B cell (primary cell): ENCODE data around the gene THEMIS2.

Source experiments
- CTCF ChIP-seq: fragments of 200-600 bp; IDR thresholded peaks from one replicate; pipeline ENCODE4 v1.8.0; 2022; ENCODE audit warnings: antibody characterized with exemption, mild to moderate bottlenecking
- EZH2 ChIP-seq: IDR thresholded peaks from 2 replicates; pipeline ENCODE4 v1.6.1; 2012; ENCODE audit warnings: borderline replicate concordance, low read depth, mild to moderate bottlenecking, moderate library complexity, low read length; ENCODE audit not compliant: insufficient read depth, poor library complexity, severe bottlenecking

- no peak for TF ChIP-seq EZH2
- TF ChIP-seq CTCF = no peak
Measured at GRCh38 chr1:27862671-27863537, 9.4 kb upstream of the THEMIS2 start.
